Femur (tissue), 1 donor: ENCODE measurements around the gene POLK.
A peak's percentile ranks its signal among the peaks of the same experiment; 100 is the strongest.

ENCODE experiments used
- DNase-seq: peaks from one replicate; pipeline ENCODE4 v3.0.0-alpha.2; 2017

The POLK gene

DNA sequence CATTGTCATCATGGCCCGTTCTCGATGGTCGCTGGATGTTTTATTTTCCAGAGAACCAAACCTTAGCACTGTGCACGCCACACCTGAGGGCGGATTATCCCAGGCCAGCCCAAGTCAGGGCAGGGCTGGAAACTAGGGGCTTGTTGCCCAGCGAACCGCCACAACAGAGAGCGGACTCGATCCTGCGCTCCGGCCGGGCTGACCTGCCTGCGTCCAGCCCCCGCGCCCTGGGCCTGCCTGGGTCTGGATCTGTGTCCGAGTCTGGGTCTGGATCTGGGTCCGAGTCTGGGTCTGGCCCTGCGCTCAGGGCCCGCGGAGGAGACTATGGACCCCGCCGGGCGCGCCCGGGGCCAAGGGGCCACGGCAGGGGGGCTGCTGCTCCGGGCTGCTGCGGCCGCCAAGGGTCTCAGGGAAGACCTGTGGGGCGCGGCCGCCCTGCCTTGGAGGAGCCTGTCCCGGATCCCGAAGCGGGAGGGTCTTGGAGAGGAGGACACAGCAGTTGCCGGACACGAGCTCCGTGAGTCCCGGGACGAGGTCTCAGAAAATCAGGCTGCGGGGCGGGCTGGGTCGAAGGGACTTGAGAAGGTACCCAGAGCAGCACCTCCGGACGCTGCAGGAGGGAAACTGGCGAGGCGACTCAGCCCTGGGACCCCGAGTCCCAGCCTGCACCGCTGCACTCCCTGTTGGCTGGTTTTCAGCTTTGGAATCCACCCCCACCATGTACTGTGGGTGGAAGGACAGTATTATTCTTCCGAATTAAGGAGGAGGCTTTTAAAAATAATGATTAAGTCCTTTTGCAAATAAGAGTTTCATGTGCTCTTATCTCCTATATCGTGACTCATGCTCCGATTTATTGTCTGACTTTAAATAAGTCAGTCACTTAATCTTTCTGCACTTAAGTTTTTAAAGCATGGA lies 99.9 kb downstream of the POLK start, which contains the start of gene ANKDD1B:
TSS of gene ANKDD1B (plus strand) at position 143 of the 915 bp plus-strand sequence. CDS start at position 325, 182 bp downstream.
- DNase-seq, result peak; percentile 56

GRCh38 chr5:75612226-75612569 lies 100.5 kb downstream of the POLK start:
- DNase-seq, result no peak

DNA sequence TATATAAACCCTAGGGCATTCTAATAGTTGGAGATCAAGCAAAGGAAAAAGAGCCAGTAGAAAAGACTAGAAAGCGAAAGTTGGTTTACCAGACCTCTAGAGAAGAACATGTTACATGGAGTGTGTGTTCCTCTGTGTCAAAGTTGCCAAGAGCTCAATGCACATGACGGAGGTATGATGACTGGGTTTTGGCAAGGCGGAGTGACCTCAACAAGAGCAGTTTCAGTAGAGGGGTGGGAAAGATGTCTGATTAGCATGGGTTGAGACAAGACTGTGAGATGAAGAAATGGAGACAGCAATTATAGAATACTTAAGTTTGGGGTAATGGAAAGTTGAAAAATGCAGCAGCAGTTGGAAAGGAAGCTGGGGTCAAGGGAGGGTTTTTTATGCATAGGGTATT lies 101.2 kb downstream of the POLK start:
- no peak for DNase-seq

DNA sequence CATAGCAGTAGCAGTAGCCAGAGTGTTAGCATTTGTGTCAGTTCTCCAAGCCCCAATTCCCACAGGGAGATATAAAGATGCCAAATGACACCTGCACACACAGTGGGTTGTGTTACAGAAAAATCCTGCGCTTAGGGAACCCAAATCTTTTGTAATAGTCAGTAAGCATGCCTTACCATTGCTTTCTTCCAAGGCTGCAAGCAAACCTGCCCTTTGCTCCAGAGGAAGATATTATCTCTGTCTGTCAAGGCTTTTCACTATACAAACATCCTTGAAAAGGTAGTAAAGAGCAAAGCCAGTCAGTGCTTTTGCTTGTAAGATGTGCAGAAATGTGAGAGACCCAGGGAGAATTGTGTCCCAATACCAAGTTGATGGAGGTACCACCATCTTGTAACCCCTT lies 102.5 kb downstream of the POLK start:
- DNase-seq, result no peak

DNA sequence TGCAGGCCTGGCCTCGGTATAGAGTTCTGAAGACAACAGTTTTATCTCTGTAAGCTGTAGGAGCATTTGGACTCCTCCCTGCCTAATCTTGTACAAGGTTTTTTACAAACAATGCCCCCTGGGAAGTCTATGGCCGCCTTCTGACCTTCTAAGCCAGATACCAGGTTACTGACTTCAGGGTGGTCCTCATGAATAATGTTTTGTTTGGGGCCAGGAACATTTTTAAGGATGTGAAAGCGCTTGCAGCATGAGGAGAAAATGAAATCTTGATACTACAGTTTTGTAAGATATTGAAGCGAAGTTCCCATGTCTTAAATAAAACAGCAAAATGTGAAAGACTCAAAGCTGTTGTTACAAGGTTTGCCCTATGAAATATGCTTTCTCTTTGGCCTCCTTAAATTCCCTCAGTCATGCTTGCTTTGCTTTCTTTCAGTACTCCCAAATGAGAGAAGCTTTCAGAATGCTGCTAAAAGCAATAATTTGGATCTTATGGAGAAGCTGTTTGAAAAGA lies 104.7 kb downstream of the POLK start:
- peak; percentile 27 for DNase-seq

DNA sequence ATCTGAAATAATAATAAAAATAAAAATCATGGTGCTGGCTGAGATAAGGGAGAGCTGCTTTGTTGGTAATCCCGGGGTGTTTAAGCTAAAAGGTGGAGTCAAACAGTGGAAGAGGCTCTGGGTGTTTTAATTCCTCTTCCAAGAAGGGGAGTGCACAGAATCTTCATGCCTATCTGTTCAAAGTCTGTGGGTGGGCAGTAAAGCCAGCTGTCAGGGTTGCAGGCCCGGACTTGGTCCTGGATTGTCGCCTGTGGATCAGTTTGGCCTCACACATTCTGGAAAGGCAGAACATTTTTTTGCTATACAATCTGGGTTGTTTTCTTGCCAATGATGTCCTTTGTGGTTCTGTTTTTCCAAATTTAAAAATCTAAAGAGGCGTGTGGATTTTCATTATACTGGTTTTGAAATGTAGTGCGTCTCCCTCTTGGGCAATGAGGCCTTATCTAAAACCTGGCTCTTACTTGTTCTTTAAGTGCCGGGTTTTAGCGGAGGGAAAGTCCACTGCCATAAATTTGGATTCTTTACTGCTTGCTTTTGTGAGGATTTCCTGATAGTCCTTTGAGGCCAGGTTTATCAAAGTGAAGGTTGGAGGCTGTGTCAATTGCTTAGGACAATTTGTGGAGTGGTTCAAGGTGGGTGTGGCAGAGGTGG lies 105.4 kb downstream of the POLK start:
- peak; percentile 53 for DNase-seq

DNA sequence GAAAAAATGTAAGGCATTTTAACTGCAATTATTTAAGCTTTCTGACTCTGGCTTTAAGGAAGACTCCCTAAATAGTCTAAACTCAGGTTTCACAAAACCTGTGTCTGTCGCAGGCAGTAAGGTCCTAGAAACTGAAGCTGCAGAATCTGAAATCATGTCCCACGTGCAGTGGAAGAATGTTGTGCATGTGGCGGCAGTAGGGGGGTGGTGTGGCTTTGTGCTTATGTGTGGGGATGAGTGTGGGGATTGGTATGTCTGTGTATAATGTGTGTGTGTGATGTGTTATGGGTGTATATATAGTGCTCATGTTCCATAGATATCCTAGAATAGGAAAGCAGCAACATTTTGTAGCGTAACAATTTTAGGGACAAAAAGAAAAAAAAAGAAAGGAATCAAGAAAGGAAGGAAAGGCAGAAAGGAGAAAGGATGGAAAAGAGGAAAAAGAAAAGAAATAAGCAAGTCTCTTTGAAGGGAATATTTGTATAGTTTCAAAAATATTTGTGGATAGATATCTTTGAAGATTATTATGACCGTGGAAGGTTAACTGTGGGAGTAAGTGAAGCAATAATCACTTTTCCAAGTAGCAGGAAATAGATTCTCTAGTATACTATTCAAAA lies 106.2 kb downstream of the POLK start:
- DNase-seq, result no peak

GRCh38 chr5:75620184-75620959 lies 108.7 kb downstream of the POLK start:
- DNase-seq, result no peak

- DNase-seq, result no peak
Measured at GRCh38 chr5:75622564-75622963, 110.9 kb downstream of the POLK start.

DNA sequence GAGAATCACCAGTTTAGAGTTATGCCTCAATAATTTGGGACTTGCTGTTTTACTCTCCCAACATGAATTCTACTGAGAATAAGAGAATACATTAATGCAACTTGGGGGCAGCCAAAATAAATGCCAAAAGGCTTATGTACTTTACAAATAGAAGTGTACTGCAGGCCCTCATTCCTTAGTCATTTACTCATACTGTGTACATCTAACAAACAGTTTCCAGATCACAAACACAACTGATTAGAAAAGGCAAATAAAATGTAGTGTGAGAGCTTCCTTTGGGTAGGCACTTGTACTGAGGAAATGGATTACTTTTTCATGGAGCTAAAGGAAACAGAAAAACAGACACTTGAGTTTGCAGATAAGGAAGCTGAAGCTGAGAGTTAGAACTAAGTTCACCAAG lies 112.2 kb downstream of the POLK start:
- no peak for DNase-seq

DNA sequence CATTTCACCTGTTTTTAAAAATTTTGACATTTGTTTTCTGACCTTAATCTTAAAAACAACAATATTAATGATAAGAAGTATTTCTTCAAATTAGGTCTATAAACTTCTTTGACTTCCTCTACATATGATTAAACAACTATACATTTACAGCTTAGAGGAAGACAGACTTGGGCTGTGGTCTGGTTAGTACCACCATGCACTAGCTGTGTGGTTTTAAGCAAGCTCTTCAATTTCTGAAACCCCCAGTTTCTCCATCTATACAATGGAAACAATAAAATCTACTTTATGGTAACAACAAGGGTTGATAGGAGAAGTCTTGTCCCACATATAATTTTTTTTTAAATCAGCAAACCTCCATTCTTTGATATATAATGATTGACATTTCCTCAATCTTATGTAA lies 115.3 kb downstream of the POLK start:
- no peak for DNase-seq

- no peak for DNase-seq
Measured at GRCh38 chr5:75627801-75628200, 116.1 kb downstream of the POLK start.

GRCh38 chr5:75630875-75631274 lies 119.2 kb downstream of the POLK start:
- DNase-seq, result no peak

- no peak for DNase-seq
Measured at GRCh38 chr5:75632321-75632720, 120.6 kb downstream of the POLK start.

DNA sequence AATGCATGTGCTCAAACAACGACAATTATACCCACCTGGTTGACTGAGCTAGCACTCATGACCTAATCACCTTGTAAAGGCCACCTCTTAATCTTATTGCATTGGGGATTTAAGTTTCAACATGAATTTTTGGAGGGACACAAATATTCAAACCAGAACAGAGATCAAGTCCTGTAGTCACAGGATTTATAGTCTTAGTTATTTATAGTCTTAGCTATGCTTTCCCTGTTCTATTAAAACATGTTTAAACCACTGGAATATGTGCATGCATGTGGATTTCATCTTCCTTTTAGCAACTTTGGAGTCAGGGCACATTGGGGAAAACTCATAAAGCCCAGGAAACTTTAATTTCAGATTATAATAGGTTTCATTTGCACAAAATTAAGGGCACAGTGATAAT lies 126.3 kb downstream of the POLK start:
- DNase-seq, result no peak

DNA sequence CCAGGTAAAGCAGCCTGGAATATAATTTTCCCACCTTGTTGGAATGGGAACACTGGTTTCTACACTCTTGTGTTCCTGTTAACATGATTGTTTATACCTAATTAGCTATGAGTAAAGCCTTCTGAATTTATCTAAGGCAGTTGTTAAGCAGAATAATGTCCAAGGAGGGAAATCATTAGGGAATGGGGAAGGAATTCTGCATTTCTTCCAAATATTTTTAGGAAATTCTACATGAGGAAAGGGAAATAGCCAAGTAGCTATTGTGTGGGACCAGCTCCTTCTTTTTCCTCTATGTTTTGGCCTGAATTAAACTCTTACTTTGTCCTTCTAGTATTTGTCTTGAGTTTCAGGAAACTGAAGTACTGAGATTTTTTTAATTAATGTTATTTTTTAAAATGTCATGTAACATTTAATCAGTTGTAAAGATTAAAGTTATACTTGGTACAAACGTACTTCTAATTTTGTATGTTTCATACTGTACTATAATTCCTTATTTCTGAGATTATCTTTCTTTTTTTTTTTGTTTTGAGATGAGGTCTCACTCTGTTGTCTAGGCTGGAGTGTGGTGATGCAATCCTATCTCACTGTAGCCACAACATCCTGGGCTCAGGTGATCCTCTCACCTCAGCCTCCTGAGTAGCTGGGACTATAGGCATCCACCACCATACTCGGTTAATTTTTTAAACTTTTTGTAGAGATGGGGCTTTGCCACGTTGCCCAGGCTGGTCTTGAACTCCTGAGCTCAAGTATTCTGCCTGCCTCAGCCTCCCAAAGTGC lies 128.0 kb downstream of the POLK start:
- no peak for DNase-seq

- no peak for DNase-seq
Measured at GRCh38 chr5:75640395-75640794, 128.7 kb downstream of the POLK start.

GRCh38 chr5:75640826-75641225 lies 129.1 kb downstream of the POLK start:
- no peak for DNase-seq

- DNase-seq, result no peak
Measured at GRCh38 chr5:75648712-75649111, 137.0 kb downstream of the POLK start.
